IMR-90 (cell line): ENCODE measurements around the gene MIPEP. TPM values are rescaled to one million over a fixed set of nuclear protein-coding genes. Genes with fewer than 3 reads are reported as not detected.
A peak's percentile ranks its signal among the peaks of the same experiment; 100 is the strongest.

Source experiments
- ATAC-seq: fragments of 200-7000 bp; cut with Tn5 transposase; 2 replicates; pipeline ENCODE4 v1.9.1; 2020; ENCODE audit warnings: low read depth, mild to moderate bottlenecking, moderate library complexity
- BruUV-seq: library from RNA; stranded (reverse); fragments of 400-500 nt; replicated peaks from 2 replicates; lab custom pipeline; 2021; lab: Mats Ljungman, UMichigan
- CTCF ChIA-PET: fragments of 300-600 bp; formaldehyde crosslinking; extraction: SDS; loops from one replicate; lab custom pipeline; 2021; ENCODE audit warnings: antibody characterized with exemption; lab: Yijun Ruan, JAX
- POLR2A ChIA-PET: fragments of 300-600 bp; sonication (Branson Sonifier 250); formaldehyde crosslinking; loops from one replicate; lab custom pipeline; 2022; ENCODE audit warnings: antibody characterized with exemption; ENCODE audit not compliant: unreplicated experiment; lab: Charles Lee
- DNase-seq: peaks from one replicate; pipeline ENCODE4 v3.0.0; 2013
- H2AFZ ChIP-seq: replicated peaks from 2 replicates; pipeline ENCODE3; 2013; ENCODE audit warnings: low read length, mild to moderate bottlenecking; ENCODE audit not compliant: poor library complexity
- H2AK5ac ChIP-seq: 2 replicates; pipeline ENCODE4 v1.6.1; 2013; ENCODE audit warnings: low read depth, low read length, inconsistent platforms
- H2AK9ac ChIP-seq: replicated peaks from 2 replicates; pipeline ENCODE3; 2013; ENCODE audit warnings: mild to moderate bottlenecking, low read depth, low read length, moderate library complexity; ENCODE audit not compliant: poor library complexity
- H2BK120ac ChIP-seq: 2 replicates; pipeline ENCODE4 v1.6.1; 2013; ENCODE audit warnings: low read depth, low read length, inconsistent platforms
- H2BK15ac ChIP-seq: 3 replicates; pipeline ENCODE4 v1.6.1; 2013; ENCODE audit warnings: low read depth, low read length, inconsistent platforms
- H2BK20ac ChIP-seq: 2 replicates; pipeline ENCODE4 v1.6.1; 2013; ENCODE audit warnings: low read depth, mild to moderate bottlenecking, inconsistent platforms, low read length, moderate library complexity
- H2BK5ac ChIP-seq: 2 replicates; pipeline ENCODE4 v1.6.1; 2013; ENCODE audit warnings: mild to moderate bottlenecking, low read depth, low read length, inconsistent platforms; ENCODE audit not compliant: poor library complexity, severe bottlenecking
- H3K14ac ChIP-seq: replicated peaks from 2 replicates; pipeline ENCODE4 v1.6.1; 2013; ENCODE audit warnings: low read depth, low read length, inconsistent platforms
- H3K18ac ChIP-seq: 2 replicates; pipeline ENCODE4 v1.6.1; 2013; ENCODE audit warnings: low read depth, low read length, control low read depth
- H3K23ac ChIP-seq: 2 replicates; pipeline ENCODE4 v1.6.1; 2013; ENCODE audit warnings: low read depth, low read length, inconsistent platforms
- H3K27ac ChIP-seq: 2 replicates; pipeline ENCODE4 v1.5.1; 2013; ENCODE audit warnings: mild to moderate bottlenecking, control low read depth, low read length; ENCODE audit not compliant: insufficient read depth
- H3K27me3 ChIP-seq: 2 replicates; pipeline ENCODE4 v1.6.1; 2013; ENCODE audit warnings: low read length; ENCODE audit not compliant: control insufficient read depth, insufficient read depth
- H3K36me3 ChIP-seq: 2 replicates; pipeline ENCODE4 v1.6.1; 2013; ENCODE audit warnings: low read length, mixed read lengths; ENCODE audit not compliant: control insufficient read depth, insufficient read depth
- H3K4ac ChIP-seq: 2 replicates; pipeline ENCODE4 v1.6.1; 2013; ENCODE audit warnings: low read depth, low read length, inconsistent platforms
- H3K4me1 ChIP-seq: 2 replicates; pipeline ENCODE4 v1.6.1; 2013; ENCODE audit warnings: low read length, mixed read lengths; ENCODE audit not compliant: control insufficient read depth, insufficient read depth
- H3K4me2 ChIP-seq: 2 replicates; pipeline ENCODE4 v1.6.1; 2013; ENCODE audit warnings: low read depth, mild to moderate bottlenecking, control low read depth, low read length, moderate library complexity
- H3K4me3 ChIP-seq: 2 replicates; pipeline ENCODE4 v1.5.1; 2013; ENCODE audit warnings: low read depth, mild to moderate bottlenecking, control low read depth, low read length, moderate library complexity; ENCODE audit not compliant: insufficient read depth
- H3K56ac ChIP-seq: 2 replicates; pipeline ENCODE4 v1.6.1; 2013; ENCODE audit warnings: low read length, inconsistent platforms; ENCODE audit not compliant: insufficient read depth; ENCODE audit errors: extremely low read depth
- H3K79me1 ChIP-seq, 2 experiments: 2 replicates each; pipeline ENCODE4 v1.6.1; 2013; ENCODE audit warnings: low read length in 2 of 2, inconsistent platforms in 1 of 2, low read depth in 1 of 2
- H3K9ac ChIP-seq: 2 replicates; pipeline ENCODE4 v1.6.1; 2013; ENCODE audit warnings: low read depth, low read length, control low read depth
- H3K9me1 ChIP-seq: 2 replicates; pipeline ENCODE4 v1.6.1; 2013; ENCODE audit warnings: low read length, inconsistent platforms; ENCODE audit not compliant: insufficient read depth
- H3K9me3 ChIP-seq: 2 replicates; pipeline ENCODE4 v1.6.1; 2013; ENCODE audit warnings: low read length; ENCODE audit not compliant: control insufficient read depth, insufficient read depth
- H4K20me1 ChIP-seq: 2 replicates; pipeline ENCODE4 v1.6.1; 2013; ENCODE audit warnings: low read length, inconsistent platforms; ENCODE audit not compliant: insufficient read depth
- H4K5ac ChIP-seq: 2 replicates; pipeline ENCODE4 v1.6.1; 2013; ENCODE audit warnings: mild to moderate bottlenecking, low read depth, low read length, control low read depth
- H4K8ac ChIP-seq, 2 experiments: 2 replicates each; pipeline ENCODE4 v1.6.1; 2013; ENCODE audit warnings: low read depth in 2 of 2, low read length in 2 of 2, control low read depth in 1 of 2, inconsistent platforms in 1 of 2
- H4K91ac ChIP-seq: 2 replicates; pipeline ENCODE4 v1.6.1; 2013; ENCODE audit warnings: low read depth, low read length, inconsistent platforms; ENCODE audit not compliant: insufficient read depth
- BHLHE40 ChIP-seq: fragments of 150-350 bp; IDR thresholded peaks from 2 replicates; pipeline ENCODE4 v1.6.1; 2016; ENCODE audit warnings: mild to moderate bottlenecking, low read depth, low read length
- CHD1 ChIP-seq: IDR thresholded peaks from 2 replicates; pipeline ENCODE4 v1.6.1; 2012; ENCODE audit warnings: low read depth, low read length, improper control_type of control experiment
- FOS ChIP-seq: fragments of 150-350 bp; IDR thresholded peaks from 2 replicates; pipeline ENCODE4 v1.6.1; 2016; ENCODE audit warnings: low read depth, low read length
- RAD21 ChIP-seq: IDR thresholded peaks from 2 replicates; pipeline ENCODE4 v1.6.1; 2012; ENCODE audit warnings: low read length, improper control_type of control experiment
- RFX5 ChIP-seq: IDR thresholded peaks from 2 replicates; pipeline ENCODE4 v1.8.0; 2012; ENCODE audit warnings: low read depth, mild to moderate bottlenecking, low read length, moderate library complexity
- WGBS, 2 experiments: methylation state at CpG; one replicate each; pipeline versions ENCODE4 v1.1.5 to v1.1.7; 2013; ENCODE audit warnings: missing lambda C conversion rate in 2 of 2; ENCODE audit not compliant: insufficient read length in 1 of 2; ENCODE audit errors: extremely low coverage in 2 of 2; 5-methylcytosine and 5-hydroxymethylcytosine counted together
- dilution Hi-C: fragments of 300-500 bp; cut with HindIII; formaldehyde crosslinking; loops from one replicate; pipeline ENCODE4 v1.14.3; 2018; ENCODE audit warnings: low sequenced_read_pairs; ENCODE audit not compliant: unreplicated experiment
- in situ Hi-C: fragments of 300-500 bp; cut with MboI; formaldehyde crosslinking; loops from 3 replicates; pipeline ENCODE4 v1.14.3; 2019; ENCODE audit warnings: low sequenced_read_pairs, inconsistent platforms, mixed read lengths
- intact Hi-C: fragments of 100-400 bp; cut with micrococcal nuclease; formaldehyde crosslinking; loops from 2 replicates; pipeline ENCODE4 v1.10.0; 2022
- polyA plus RNA-seq, 3 experiments: library from polyadenylated mRNA; depleted of rRNA; stranded (reverse); fragments of >200 nt; gene quantifications; 2 replicates each; pipeline ENCODE4 v1.2.3, GENCODE V29; 2012; ENCODE audit warnings: low replicate concordance in 1 of 3
- total RNA-seq: library from RNA; depleted of rRNA; stranded (reverse); fragments of >200 nt; gene quantifications from 2 replicates; pipeline ENCODE4 v1.2.3, GENCODE V29; 2012

MIPEP gene
- total and polyA plus RNA-seq, 2 of the 4 experiments (the other 2 are of a cell fraction): 15.0 to 21.5 TPM

- H2BK15ac ChIP-seq: peak overlapping the region; percentile 87; the same call in 1 of the 3 replicates
- TF ChIP-seq CHD1: no peak
- no peak for TF ChIP-seq FOS
- TF ChIP-seq BHLHE40: no peak
- no peak for TF ChIP-seq RFX5
- TF ChIP-seq RAD21: no peak
- BruUV-seq: no TSS peak
- peak overlapping the region; percentile 31 for H2BK5ac ChIP-seq
- H4K20me1 ChIP-seq: no peaks in the 10 kb centered on the region
- peak overlapping the region; percentile 82; the same call in 1 of the 2 replicates for H2BK120ac ChIP-seq
- no peak overlapping the region for H2AK9ac ChIP-seq
- CTCF ChIA-PET: no interaction called here
- in situ Hi-C loops: no loop called here
- H3K4me1 ChIP-seq: peaks cover 6% of the 10 kb centered on the region; the same call in 1 of the 2 replicates
- POLR2A ChIA-PET: no interaction called here
- peak overlapping the region; percentile 66 for H3K4ac ChIP-seq
- intact Hi-C loops: no loop called here
- peak overlapping the region; percentile 99 for H4K5ac ChIP-seq
- dilution Hi-C loops: no loop called here
- H3K4me3 ChIP-seq: no peak overlapping the region
- H4K8ac ChIP-seq: peak overlapping the region in 1 of 2 experiments; percentile 24; a peak in 2 of 4 replicates
- no peak overlapping the region for H3K4me2 ChIP-seq
- peak overlapping the region; percentile 69; the same call in 1 of the 2 replicates for H3K27ac ChIP-seq
- H2AFZ ChIP-seq: no peak overlapping the region
- H3K79me1 ChIP-seq: no peaks in the 10 kb centered on the region
- peaks cover 3% of the 10 kb centered on the region; the same call in 1 of the 2 replicates for H3K9me1 ChIP-seq
- ATAC-seq (no peak), DNase-seq (no peak)
- peak overlapping the region; percentile 97 for H3K18ac ChIP-seq
- peaks cover 10% of the 10 kb centered on the region; the same call in 1 of the 2 replicates for H3K36me3 ChIP-seq
- H3K9ac ChIP-seq: no peak overlapping the region
- H4K91ac ChIP-seq: peak overlapping the region; percentile 53; the same call in 1 of the 2 replicates
- H3K23ac ChIP-seq: 0 out of 2 replicates have a peak overlapping the region, but pooled peaks have one; percentile 35
- H2BK20ac ChIP-seq: peak overlapping the region; percentile 77; the same call in 1 of the 2 replicates
- 67% methylated on average over 1 of the region's 4 CpGs; no CpG with 5 or more reads in 1 of the 2 experiments for WGBS, 2 experiments
- H3K9me3 ChIP-seq: peaks cover 5% of the 10 kb centered on the region
- H3K56ac ChIP-seq: no peak overlapping the region
- H3K27me3 ChIP-seq: no peaks in the 10 kb centered on the region
- peak overlapping the region; percentile 82; the same call in 1 of the 2 replicates for H2AK5ac ChIP-seq
- H3K14ac ChIP-seq: 0 out of 2 replicates have a peak overlapping the region, but pooled peaks have one; percentile 13
These were observed 88.1 kb downstream of the MIPEP start for GRCh38 chr13:23801141-23801540.
